Activated CD4-positive, CD25-positive, alpha-beta regulatory T cell treated with anti-CD3 and anti-CD28 coated beads, Interleukin-2, amount 50 U/mL, for 16 hours (primary cell): ENCODE data around the gene ANKS4B.
"Not testable (repeated sequence)": the region's sequence is repeated elsewhere in the genome, so short reads cannot be mapped to it uniquely, and the experiment has no call there.

Experiments used
- DNase-seq: peaks from one replicate; pipeline ENCODE4 v3.0.0-alpha.2; 2020; ENCODE audit warnings: low read depth, low spot score

Gene ANKS4B, protein sequence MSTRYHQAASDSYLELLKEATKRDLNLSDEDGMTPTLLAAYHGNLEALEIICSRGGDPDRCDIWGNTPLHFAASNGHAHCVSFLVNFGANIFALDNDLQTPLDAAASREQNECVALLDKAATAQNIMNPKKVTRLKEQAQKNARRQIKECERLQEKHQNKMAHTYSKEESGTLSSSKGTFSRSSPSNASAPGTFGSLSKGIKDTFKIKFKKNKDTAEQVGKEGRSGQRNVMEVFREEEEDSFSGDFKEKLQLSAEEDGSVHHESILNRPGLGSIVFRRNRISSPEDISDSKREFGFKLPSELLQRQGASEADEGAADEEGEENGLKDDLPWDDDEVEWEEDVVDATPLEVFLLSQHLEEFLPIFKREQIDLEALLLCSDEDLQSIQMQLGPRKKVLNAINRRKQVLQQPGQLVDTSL

DNA sequence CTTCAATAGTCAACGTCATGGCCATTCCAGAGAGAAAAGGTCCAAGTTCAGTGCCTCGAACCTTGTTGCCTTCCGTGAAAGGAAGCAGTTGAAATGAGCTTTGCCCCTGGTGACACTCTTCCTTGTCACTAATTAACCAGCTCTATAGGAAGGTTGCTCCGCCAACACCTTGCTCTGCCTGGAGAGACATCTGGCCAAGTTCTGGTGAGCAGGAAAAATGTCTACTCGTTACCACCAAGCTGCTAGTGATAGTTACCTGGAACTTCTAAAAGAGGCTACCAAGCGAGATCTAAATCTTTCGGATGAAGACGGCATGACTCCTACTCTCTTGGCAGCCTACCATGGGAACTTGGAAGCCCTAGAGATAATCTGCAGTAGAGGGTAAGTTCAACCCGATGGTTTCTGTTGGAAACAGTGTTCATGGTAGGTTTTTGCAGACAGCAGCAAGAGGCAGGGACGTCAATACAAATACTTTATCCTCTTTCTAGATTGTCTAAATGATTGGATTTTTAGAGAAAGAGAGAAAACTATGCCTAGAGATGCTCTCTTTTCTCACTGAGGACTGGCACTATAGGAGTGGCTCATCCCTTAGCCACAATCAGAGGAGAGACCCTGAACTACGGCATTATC, at the start of gene ANKS4B:
ANKS4B (plus strand) TSS at position 179 of the 630 bp plus-strand sequence; CDS start at position 218, 39 bp downstream.
- no peak for DNase-seq

DNA sequence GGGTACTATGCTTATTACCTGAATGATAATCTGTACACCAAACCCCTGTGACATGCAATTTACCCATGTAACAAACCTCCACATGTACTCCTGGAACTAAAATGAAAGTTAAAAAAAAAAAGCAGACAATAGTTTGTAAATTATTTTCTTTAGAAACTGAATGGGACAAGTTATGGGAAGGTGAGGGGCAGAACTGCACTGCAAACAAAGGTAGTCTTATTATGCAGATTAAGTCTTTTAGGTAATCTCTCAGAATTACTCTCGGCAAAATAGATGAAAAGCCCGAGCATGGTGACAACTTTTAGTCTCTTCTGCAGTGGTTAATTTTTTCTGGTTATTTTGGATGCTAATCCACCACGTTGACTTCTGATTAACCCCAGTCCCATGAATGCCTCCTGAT, 49.5 kb upstream of the ANKS4B start:
- DNase-seq, result no peak

DNA sequence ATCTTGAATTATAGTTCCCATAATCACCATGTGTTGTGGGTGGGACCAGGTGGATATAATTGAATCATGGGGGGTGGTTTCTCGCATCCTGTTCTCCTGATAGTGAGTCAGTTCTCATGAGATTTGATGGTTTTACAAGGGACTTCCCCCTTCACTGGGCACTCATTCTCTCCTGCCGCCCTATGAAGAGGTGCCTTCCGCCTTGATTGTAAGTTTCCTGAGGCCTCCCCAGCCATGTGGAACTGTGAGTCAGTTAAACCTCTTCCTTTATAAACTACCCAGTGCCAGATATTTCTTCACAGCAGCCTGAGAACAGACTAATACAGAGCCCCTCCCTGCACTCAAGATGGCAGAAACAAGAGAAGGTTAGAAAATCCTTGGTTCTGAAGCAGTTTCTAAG, 48.7 kb upstream of the ANKS4B start:
- no peak for DNase-seq

DNA sequence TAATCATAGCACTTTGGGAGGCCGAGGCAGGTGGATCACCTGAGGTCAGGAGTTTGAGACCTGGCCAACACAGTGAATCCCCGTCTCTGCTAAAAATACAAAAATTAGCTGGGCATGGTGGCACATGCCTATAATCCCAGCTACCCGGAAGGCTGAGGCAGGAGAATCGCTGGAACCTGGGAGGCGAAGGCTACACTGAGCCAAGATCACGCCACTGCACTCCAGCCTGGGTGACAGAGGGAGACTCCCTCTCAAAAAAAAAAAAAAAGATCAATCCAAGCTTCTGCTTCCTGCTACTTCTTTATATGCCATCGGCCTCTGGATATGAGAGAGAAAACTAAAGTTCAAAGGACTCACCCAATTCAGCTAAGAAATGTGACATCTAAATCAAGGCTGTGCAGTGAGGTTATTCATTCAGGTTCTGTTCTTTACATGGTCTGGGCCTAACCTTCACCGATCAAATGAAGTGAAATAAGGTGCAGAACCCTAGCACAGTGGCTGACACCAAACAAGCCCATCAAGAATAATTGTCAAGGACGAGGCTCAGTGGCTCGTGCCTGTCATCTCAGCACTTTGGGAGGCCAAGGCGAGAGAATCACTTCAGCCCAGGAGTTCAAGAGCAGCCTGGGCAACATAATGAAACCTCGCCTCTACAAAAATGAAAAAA, 47.7 kb upstream of the ANKS4B start:
- DNase-seq, result no peak

DNA sequence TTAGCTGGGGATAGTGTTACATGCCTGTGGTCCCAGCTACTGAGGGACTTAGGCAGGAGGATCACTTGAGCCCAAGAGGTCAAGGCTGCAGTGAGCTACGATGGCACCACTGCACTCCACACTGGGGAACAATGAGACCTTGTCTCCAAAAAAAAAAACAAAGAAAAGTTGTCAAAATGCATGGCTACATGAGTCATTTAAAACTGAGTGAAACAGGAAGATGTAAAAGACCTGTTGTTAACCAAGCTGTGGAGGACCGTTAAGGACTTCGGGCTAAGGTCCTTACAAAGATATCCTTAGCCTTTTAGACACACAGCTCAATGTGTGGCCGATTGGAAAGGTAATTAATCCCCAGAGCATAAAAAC, 47.2 kb upstream of the ANKS4B start:
- DNase-seq, result no peak

DNA sequence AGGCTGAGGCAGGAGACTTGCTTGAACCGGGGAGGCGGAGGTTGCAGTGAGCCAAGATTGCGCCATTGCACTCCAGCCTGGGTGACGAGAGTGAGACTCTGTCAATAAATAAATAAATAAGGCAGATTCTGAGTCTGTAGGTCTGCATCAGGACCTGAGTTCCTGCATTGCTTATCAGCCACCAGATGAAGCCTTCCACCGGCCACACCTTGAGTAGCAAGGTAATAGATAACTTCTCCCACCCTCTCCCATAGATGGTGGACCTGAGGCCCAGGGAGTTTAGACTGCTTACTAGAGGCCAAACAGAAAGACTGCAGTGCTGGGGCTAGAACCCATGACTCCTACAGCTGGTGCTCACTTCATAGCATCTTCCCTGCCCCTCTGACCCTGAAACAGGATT, 44.2 kb upstream of the ANKS4B start:
- DNase-seq, result no peak

DNA sequence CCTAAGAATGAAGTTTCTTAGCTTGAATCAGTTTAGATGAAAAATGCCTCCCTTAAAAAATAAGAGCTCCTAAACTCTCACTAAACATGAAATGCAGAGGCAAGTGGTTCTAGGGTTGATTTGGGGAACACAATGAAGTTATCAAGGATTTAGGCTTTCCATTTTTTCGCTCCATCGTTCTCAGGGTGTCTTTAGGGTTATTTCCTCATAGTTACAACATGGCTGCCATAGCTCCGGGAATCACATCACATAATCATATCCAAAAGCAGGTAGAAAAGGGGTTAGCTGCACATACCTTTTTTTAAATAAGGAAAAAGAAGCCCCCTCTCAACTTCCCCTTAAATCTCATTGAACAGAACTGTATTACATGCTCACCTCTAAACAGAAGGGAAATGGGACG, 43.5 kb upstream of the ANKS4B start:
- no peak for DNase-seq

DNA sequence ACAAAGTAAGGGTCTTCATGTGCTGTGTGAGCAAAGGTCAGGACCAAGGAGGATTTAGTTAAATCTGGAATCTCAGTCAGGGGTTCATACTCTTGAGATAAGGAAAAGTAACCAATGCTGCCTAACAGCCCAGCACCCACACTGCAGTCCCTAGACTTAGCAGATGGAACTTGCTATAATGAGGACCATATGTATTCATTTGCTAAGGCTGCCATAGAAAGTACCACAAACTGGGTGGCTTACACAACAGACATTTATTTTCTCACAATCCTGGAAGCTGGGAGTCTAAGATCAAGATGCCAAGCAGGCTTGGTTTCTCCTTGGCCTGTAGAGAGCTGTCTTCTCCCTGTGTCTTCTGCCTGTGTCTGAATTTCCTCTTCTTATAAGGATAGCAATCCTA, 42.9 kb upstream of the ANKS4B start:
- no peak for DNase-seq

DNA sequence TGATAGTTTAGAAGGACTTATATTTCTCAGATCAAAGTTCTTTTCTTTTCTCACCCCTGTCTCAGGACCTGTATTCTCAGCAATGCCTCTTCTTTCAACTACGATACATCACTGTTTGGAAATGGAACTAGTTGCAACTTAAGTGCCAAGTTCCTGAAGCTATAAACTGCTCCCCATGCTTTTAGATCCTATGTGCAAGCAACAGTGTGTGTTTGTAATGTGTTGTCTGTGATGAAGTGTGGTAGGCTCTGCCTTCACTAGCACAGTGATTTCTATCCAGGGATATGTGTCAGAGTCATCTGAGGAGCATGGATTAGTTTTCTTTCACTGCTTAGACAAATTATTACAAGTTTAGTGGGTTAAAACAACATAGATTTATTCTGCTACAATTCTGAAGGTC, 40.5 kb upstream of the ANKS4B start:
- DNase-seq, result no peak

DNA sequence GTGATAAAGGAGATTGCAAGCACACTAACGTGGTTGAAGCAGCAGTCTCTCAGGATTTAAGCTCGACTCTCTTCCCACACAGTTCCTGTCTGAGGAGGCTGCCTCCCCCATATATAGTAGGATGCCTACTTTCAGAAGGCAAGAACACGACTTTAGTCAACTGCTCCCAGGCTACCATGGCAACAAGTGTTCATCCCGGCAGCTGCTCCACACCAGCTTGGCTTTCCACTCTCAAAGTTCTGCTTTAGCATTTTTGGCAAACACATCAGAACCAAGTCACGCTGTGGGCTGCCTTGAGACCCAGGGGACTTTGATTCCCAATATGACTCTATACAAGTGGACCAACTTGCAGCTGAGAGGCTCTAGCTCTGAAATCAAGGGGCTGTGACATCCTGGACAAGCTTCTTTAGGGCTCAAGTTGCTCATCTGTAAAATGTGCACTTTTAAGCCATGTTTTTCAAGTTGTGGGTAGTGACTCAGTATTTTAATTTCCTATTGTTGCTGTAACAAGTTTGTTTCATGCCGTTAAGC, 38.7 kb upstream of the ANKS4B start:
- DNase-seq, result no peak

DNA sequence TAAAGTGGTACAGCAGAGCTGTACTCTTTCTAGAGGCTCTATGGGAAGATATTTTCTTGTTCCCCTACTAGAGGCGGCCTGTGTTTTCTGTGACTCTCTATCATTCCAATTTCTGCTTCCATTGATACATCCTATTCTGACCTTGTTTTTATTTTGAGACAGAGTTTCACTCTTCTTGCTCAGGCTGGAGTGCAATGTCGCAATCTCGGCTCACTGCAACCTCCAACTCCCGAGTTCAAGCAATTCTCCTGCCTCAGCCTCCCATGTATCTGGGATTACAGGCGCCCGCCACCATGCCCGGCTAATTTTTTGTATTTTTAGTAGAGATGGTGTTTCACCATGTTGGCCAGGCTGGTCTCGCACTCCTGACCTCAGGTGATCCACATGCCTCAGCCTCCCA, 38.2 kb upstream of the ANKS4B start:
- not testable (repeated sequence) for DNase-seq

DNA sequence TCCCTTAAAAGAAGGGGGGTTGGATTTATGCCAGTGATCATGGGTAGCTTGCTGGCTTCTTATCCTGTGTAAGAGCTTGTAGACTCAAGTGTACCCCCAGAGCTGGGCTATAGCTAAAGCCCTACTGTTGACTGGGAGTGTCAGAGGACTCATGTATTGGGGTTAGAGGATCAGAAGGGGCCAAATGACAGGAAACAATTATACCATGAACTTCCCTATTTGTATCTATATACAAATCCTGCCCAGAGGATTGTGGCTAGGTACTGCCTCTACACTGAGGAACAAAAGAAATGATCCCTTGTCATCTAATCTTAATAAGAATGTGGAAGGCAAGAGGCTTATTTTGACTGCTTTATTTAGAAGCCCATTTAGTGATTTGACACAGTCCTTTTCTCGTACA, 36.4 kb upstream of the ANKS4B start:
- DNase-seq, result no peak

DNA sequence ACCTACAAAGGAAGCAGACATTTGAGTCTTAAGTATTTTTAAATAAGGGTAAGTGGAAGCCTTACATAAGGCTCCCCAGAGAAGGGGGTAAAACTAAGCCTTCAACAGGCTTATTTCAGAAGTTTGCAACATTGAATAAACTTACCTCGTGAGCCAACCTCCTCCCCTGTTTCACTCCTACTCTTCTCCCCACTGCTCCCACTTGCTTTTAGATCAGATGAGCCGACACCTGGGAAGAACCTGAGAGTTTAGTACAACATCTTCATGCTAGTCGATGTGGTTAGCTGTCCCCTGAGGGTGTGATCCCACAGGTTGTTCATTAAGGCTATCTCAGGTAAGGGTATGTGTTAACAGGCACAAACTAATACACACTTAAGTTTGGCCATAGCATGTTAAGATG, 35.9 kb upstream of the ANKS4B start:
- DNase-seq, result no peak

DNA sequence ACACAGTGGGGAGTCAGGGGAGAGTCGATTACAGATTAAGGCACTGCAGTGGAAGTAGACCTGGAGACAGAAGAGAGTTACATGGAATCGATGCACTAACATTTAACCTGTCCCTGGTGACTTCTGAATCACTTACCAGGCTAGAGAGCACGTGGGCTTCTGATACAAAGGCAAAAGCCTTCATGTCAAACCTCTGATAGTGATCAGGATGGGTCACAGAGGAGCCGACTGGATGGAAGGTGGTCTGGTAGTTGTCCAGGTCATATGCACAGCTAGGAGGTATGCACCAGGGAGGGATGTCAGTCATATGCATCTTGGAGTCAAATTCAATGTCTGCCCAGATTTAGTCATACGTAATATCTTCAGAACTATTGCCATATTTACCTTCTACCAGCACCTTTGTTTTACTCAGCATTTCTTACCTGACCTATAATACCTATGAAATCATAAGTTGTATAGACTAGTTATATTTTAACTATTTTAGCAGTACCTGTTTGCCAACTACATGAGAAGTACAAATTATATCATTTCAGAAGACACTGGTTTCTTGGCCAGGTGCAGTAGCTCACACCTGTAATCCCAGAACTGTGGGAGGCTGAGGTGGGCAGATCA, 33.8 kb upstream of the ANKS4B start:
- DNase-seq, result no peak

DNA sequence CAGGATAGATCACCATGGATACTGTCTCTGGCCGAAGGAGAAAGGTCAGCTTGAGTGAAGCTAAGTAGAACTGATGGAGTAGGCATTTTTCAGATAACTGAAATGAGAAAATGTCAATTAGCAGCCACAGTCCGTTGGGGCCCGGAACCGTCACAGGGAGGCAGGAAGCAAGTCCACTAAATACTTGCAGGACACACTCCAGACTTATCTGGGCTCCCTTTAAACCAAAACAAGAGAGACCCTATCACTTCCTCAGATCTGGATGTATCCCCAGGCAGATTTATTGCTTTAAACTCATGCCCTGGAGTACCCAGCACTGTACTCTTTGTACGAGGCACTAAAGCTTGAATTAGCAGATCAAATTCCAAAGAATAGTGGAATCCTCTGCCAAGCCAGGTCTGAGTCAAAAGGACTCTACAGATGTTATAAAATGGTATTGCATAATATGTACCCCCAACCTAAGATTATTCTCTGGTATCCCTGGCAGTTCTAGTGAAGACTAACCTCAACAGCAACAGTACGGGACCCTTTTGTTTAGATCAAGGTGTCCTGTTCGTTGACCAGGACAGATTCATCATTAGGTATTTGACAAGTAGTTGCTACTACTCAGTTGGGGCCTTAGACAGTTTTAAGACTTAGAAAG, 30.2 kb upstream of the ANKS4B start:
- no peak for DNase-seq

DNA sequence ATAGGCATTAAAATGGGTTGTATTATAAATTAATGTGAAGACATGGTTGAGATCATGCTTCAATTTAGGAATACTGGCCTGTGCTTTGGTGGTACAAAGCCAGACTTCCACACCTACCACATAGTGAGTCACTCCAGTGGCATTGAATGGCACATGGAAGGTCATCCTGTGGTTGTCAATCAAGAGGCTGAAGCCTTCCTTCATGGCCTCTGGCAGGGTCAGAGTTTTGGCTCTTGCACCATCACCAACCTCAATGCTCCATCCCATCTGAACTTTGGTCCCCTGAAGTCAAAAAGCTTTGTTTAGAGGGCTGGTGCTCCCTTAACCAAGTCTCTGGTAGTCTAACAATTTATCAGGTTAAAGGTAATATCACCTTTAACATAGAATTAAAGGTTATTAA, 28.2 kb upstream of the ANKS4B start:
- DNase-seq, result no peak

DNA sequence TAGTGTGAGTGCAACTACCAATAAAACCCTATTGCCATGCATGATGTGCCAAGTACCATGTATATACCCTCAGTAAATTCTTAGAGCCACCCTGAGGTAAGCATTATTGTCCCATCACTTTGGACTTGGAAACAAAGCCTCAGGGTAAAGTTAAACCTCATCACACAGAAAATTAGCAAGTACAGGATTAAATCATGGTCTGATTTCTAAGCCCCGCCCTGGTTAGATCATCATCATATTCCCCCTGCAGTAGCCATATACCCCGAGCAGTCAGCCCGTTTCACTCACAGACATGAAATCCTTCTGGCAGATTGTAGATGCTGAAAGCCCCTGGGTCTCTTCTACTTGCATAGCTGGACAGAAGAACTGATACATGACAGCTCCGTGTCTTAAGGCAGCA, 26.9 kb upstream of the ANKS4B start:
- DNase-seq, result no peak

DNA sequence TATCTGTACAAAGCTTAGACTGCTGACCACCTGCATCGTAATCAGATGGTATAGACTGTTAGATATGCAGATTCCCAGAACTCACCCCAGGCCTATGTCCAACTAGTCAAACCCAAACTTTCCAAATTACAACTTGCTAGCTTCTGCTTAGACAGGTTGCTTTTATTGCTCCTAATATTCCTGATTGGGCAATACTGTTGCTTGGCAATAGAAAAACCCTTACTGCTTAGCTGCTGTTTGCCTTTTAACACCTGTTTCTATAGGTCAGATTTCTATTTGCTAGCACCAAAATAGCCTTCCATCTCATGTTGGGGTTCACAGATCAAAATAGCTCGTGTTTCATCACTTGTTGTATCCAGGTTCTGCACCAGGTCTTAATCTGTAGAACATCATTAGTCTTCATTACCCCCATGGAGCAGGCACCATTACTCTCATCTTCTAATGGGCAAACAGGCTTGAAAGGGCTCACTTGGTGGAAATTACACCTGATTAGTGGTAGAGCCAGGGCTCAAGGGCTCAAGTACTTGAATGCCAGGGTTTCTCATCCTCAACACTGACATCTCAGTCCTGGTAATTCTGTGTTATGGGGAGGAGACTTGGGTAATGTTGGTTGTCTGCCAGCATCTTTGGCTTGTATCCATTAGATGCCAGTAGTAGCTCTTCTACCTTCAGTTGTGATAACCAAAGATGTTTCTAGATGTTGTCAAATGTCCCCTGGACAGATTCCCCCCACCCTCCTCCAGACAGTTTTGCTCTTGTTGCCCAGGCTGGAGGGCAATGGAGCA, 24.9 kb upstream of the ANKS4B start:
- DNase-seq, result no peak

DNA sequence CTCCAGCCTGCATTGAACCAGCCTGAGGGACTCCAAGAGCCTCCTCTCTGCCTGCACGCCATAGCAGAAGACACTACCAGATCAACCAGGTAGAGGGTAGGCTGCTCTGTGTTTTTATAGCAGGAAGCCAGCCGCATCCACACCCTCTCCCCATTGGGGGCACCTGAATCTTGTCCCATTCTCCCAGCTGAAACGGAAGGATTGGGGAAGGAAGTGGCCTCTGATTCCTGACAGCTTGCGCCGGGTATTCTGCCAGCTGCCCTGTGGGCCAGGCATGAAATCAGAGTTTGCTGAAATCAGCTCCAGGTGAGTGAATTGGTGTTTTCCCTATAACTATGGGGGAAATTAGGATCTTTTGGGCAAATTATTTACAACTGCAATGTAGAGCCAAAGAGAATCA, 22.0 kb upstream of the ANKS4B start, which contains the start of gene ZP2:
ZP2 (minus strand) TSS at position 89 of the 400 bp plus-strand sequence; CDS start at position 62, 27 bp downstream.
- no peak for DNase-seq

DNA sequence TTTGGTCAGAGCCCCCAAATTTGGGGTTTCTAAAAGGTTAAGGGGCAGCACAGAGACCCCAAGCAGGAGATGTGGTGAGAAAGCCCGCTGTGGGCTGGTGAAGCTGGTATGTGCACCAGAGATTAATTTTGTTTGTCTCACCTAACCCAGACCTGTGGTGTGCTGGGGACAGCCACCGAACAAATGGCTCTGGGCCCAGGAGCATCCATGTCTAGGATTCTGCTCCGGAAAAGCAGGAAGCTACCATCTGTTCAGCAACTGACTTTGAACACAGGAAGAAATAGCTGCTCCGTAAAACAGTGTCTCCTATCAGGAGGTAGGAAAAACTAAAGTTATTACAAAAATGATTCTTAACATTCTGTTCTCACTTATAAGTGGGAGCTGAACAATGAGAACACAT, 19.4 kb upstream of the ANKS4B start:
- DNase-seq, result no peak

DNA sequence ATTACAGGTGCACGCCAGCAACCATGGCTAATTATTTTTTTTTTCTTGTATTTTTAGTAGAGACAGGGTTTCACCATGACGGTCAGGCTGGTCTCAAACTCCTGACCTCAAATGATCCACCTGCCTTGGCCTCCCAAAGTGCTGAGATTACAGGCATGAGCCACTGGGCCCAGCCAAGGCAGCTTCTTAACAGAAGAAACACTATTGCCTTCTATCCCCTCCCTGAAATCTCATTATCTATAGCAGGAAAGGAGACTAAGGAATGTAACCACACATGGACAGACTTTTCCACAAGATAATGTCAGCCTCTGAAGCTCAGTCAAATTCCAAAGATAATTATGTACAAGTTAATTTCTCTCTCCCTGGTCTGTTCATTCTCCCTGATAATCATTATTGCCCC, 16.4 kb upstream of the ANKS4B start:
- no peak for DNase-seq
